Vagina (tissue), 2 donors: ENCODE measurements around the gene ADAM22.

Experiments
- CTCF ChIP-seq, 3 experiments: fragments of 450-650 bp in 2 of 3; fragments of 200-600 bp in 1 of 3; sonication (generic) in 1 of 3; IDR thresholded peaks; one replicate each; pipeline ENCODE4 v1.5.1; 2017 to 2019; ENCODE audit warnings: antibody characterized with exemption in 3 of 3, mild to moderate bottlenecking in 2 of 3, moderate library complexity in 2 of 3
- POLR2A ChIP-seq, 2 donors: fragments of 450-650 bp; IDR thresholded peaks; one replicate each; pipeline ENCODE4 v1.6.1; 2017; ENCODE audit warnings: antibody characterized with exemption in 2 of 2, mild to moderate bottlenecking in 2 of 2, moderate library complexity in 2 of 2
- POLR2AphosphoS5 ChIP-seq, 2 donors: sonication (generic); formaldehyde crosslinking; IDR thresholded peaks; one replicate each; pipeline ENCODE4 v1.9.0; 2017; ENCODE audit warnings: antibody characterized with exemption in 2 of 2, mild to moderate bottlenecking in 2 of 2, low read depth in 1 of 2; ENCODE audit not compliant: insufficient read depth in 1 of 2

- TF ChIP-seq CTCF (IDR thresholded peaks at IDR 0.05) (no peak), POLR2A (IDR thresholded peaks at IDR 0.05) (no peak), POLR2AphosphoS5 (IDR thresholded peaks at IDR 0.05; ENCODE audit: insufficient read depth in 1 of 2, low read depth in 1 of 2) (no peak)
These were observed 155.5 kb downstream of the ADAM22 start for GRCh38 chr7:88089561-88089960.
